Right cardiac atrium (tissue), 5 donors: Measurements from ENCODE around the gene SOX2. TPM values are rescaled to one million over a fixed set of nuclear protein-coding genes. Genes with fewer than 3 reads are reported as not detected.
A peak's percentile ranks its signal among the peaks of the same experiment; 100 is the strongest.

Source experiments
- ATAC-seq, 2 donors: fragments of 200-7000 bp; cut with Tn5 transposase; one replicate each; pipeline versions ENCODE4 v1.8.0 to v1.9.1; 2020; ENCODE audit warnings: moderate library complexity in 2 of 2, mild to moderate bottlenecking in 1 of 2
- DNase-seq, 3 donors: peaks; one replicate each; pipeline ENCODE4 v3.0.0-alpha.2; 2020
- H3K27ac ChIP-seq: one replicate; pipeline ENCODE4 v1.5.1; 2013; ENCODE audit warnings: mild to moderate bottlenecking, low read length, control low read depth, moderate library complexity
- H3K27me3 ChIP-seq: one replicate; pipeline ENCODE4 v1.6.1; 2013; ENCODE audit not compliant: control insufficient read depth, insufficient read depth
- H3K4me1 ChIP-seq: one replicate; pipeline ENCODE4 v1.6.1; 2013; ENCODE audit warnings: low read length; ENCODE audit not compliant: control insufficient read depth, insufficient read depth
- H3K4me3 ChIP-seq: one replicate; pipeline ENCODE4 v1.5.1; 2013; ENCODE audit warnings: low read length, control low read depth
- H3K9me3 ChIP-seq: one replicate; pipeline ENCODE4 v1.6.1; 2013; ENCODE audit warnings: low read length; ENCODE audit not compliant: control insufficient read depth
- WGBS: extraction: QIAGEN DNeasy Blood & Tissue Kit; methylation state at CpG from one replicate; pipeline ENCODE4 v1.1.7; 2013; 5-methylcytosine and 5-hydroxymethylcytosine counted together
- intact Hi-C, 4 donors: fragments of 100-400 bp; cut with DNase I; formaldehyde crosslinking; loops; one replicate each; pipeline versions ENCODE4 v1.11.0 to v1.14.0; 2022 to 2023
- polyA plus RNA-seq: library from polyadenylated mRNA; stranded (reverse); fragments of 200-250 nt; gene quantifications from one replicate; pipeline ENCODE4 v1.2.3, GENCODE V29; 2013
- total RNA-seq, 4 donors: library from RNA; stranded (reverse); fragmentation: NEBNext Ultra II Directional; extraction: Animal tissue kit (Norgen Biotek cat#: 25700); gene quantifications; one replicate each; pipeline ENCODE4 v1.2.1, GENCODE V29; 2021
- donor health status: healthy with polysubstance abuse.
- donor health status: DM: no; HTN: yes; CAD: no.
- donor health status: DM: no; HTN: no; CAD: no.
- donor health status: DM: no; HTN: yes; CAD: no; lungs with severe emphysema.
- donor health status: DM: yes; HTN: yes; CAD: no.

The SOX2 gene
- total and polyA plus RNA-seq, 5 donors = 0.17 to 1.0 (median 0.28) TPM; not detected in 1

GRCh38 chr3:181705086-181705480 is 6.6 kb upstream of the SOX2 start:
- DNase-seq (no peak), ATAC-seq (no peak)
- Histone ChIP-seq H3K27ac (no peak overlapping the region), H3K4me1 (no peaks in the 10 kb centered on the region), H3K27me3 (peaks cover 8% of the 10 kb centered on the region), H3K4me3 (no peak overlapping the region), H3K9me3 (no peaks in the 10 kb centered on the region)
- WGBS = 13% methylated on average over 8 of the region's 8 CpGs
- intact Hi-C loops = loop anchor here in 3 of 4 donors (5.0 to 10.0 kb wide), 4 partner anchors 380 to 980 kb away; no protein-coding TSS in a partner anchor

DNA sequence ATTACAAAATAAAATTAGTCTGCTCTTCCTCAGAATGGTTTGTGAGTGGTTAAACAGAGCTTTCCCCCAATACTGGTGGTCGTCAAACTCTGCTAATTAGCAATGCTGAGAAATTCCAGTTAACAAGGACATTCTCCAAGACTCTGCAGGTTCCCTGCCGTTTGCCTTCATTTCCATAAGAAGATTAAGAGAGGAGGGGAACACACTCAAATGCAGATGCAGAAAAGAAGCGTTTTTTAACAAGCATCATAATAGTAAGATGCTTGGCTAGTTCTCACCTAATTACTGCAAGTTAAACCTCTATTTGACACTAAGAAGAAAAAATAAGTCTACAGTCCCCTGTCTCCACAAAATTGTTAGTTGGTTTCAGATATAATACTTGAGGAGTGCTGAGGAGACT is 3.7 kb upstream of the SOX2 start:
- Histone ChIP-seq H3K27ac (no peak overlapping the region), H3K4me3 (no peak overlapping the region), H3K9me3 (no peaks in the 10 kb centered on the region), H3K27me3 (no peaks in the 10 kb centered on the region), H3K4me1 (no peaks in the 10 kb centered on the region)
- ATAC-seq (no peak), DNase-seq (no peak)
- intact Hi-C loops = loop anchor here in 3 of 4 donors (5.0 to 10.0 kb wide), 4 partner anchors 383 to 977 kb away; no protein-coding TSS in a partner anchor
- 7% methylated on average over 3 of the region's 3 CpGs for WGBS

GRCh38 chr3:181709537-181710279 is 2.0 kb upstream of the SOX2 start:
- intact Hi-C loops = loop anchor here (5.0 to 10.0 kb wide), 5 partner anchors 385 to 975 kb away; no protein-coding TSS in a partner anchor
- no peak overlapping the region for H3K27ac ChIP-seq
- WGBS = 7% methylated on average over 16 of the region's 16 CpGs
- H3K4me1 ChIP-seq = no peaks in the 10 kb centered on the region
- DNase-seq (peak; percentile 68 to 89 (median 78)), ATAC-seq (no peak)
- H3K9me3 ChIP-seq = no peaks in the 10 kb centered on the region
- H3K4me3 ChIP-seq = peak overlapping the region; percentile 23
- H3K27me3 ChIP-seq = peaks cover 2% of the 10 kb centered on the region

DNA sequence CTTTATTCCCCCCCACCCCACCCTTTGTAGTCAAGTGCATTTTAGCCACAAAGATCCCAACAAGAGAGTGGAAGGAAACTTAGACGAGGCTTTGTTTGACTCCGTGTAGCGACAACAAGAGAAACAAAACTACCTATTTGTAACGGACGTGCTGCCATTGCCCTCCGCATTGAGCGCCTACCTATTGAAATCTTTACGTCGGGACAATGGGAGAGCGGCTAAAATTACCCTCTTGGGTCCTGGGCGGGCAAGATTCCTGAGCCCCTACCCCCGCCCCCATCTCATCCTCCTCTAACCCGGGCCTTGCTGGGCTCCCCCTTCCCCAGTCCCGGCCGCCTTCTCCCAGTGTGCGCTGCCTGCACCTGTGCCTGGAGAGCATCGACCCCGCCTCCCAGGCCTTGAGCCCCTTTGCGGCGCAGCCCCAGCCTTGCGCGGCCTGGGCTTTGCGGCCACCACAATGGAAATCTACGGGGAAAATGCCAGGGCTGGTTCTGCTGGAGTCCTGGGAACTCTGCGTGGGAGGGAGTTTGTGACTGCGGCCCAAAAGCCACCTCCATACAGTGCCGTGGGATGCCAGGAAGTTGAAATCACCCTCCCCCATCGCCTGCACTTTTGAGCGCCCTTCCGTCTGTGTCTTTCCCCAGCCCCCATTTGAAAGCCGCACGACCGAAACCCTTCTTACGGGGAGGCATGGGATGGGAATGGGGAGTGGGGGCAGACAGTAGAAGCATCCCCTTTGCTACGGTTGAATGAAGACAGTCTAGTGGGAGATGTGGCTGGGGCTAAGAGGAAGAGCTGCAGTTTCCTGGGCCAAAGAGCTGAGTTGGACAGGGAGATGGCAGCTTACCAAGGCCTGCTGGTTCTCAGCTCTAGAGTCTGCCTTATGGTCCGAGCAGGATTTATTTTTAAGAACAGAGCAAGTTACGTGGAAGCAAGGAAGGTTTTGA is 1.1 kb upstream of the SOX2 start:
- WGBS = 8% methylated on average over 37 of the region's 37 CpGs
- DNase-seq (peak in 1 of 3 donors; percentile 41), ATAC-seq (peak in 1 of 2 donors; percentile 11)
- H3K4me1 ChIP-seq = no peaks in the 10 kb centered on the region
- H3K4me3 ChIP-seq = peak overlapping the region; percentile 52
- H3K27me3 ChIP-seq = peaks cover 6% of the 10 kb centered on the region
- no peak overlapping the region for H3K27ac ChIP-seq
- intact Hi-C loops = loop anchor here in 1 of 4 donors (10.0 kb wide), 1 partner anchor 534 kb away; no protein-coding TSS in a partner anchor
- H3K9me3 ChIP-seq = no peaks in the 10 kb centered on the region

DNA sequence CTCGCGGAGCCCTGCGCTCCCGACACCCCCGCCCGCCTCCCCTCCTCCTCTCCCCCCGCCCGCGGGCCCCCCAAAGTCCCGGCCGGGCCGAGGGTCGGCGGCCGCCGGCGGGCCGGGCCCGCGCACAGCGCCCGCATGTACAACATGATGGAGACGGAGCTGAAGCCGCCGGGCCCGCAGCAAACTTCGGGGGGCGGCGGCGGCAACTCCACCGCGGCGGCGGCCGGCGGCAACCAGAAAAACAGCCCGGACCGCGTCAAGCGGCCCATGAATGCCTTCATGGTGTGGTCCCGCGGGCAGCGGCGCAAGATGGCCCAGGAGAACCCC is 464 bp downstream of the SOX2 start:
- intact Hi-C loops = loop anchor here in 1 of 4 donors (10.0 kb wide), 1 partner anchor 533 kb away; no protein-coding TSS in a partner anchor
- WGBS = under 1% methylated on average over 44 of the region's 44 CpGs
- DNase-seq = no peak
- no peak overlapping the region for H3K27ac ChIP-seq
- H3K27me3 ChIP-seq = peaks cover 6% of the 10 kb centered on the region
- peak overlapping the region; percentile 52 for H3K4me3 ChIP-seq
- H3K9me3 ChIP-seq = no peaks in the 10 kb centered on the region
- no peaks in the 10 kb centered on the region for H3K4me1 ChIP-seq
- peak; percentile 36 to 78 for ATAC-seq

- Histone ChIP-seq H3K27me3 (peaks cover 6% of the 10 kb centered on the region), H3K4me3 (peak overlapping the region; percentile 52), H3K4me1 (no peaks in the 10 kb centered on the region), H3K27ac (no peak overlapping the region), H3K9me3 (no peaks in the 10 kb centered on the region)
- intact Hi-C loops = loop anchor here in 1 of 4 donors (10.0 kb wide), 1 partner anchor 532 kb away; no protein-coding TSS in a partner anchor
- WGBS = 4% methylated on average over 65 of the region's 65 CpGs
- DNase-seq (no peak), ATAC-seq (peak; percentile 67 to 87)
These were observed 991 bp downstream of the SOX2 start for GRCh38 chr3:181712553-181713279.

DNA sequence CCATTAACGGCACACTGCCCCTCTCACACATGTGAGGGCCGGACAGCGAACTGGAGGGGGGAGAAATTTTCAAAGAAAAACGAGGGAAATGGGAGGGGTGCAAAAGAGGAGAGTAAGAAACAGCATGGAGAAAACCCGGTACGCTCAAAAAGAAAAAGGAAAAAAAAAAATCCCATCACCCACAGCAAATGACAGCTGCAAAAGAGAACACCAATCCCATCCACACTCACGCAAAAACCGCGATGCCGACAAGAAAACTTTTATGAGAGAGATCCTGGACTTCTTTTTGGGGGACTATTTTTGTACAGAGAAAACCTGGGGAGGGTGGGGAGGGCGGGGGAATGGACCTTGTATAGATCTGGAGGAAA is 1.5 kb downstream of the SOX2 start:
- H3K4me3 ChIP-seq = no peak overlapping the region
- no peak overlapping the region for H3K27ac ChIP-seq
- no peak for ATAC-seq
- H3K9me3 ChIP-seq = no peaks in the 10 kb centered on the region
- peaks cover 6% of the 10 kb centered on the region for H3K27me3 ChIP-seq
- intact Hi-C loops = loop anchor here in 1 of 4 donors (10.0 kb wide), 1 partner anchor 532 kb away; no protein-coding TSS in a partner anchor
- DNase-seq = no peak
- no peaks in the 10 kb centered on the region for H3K4me1 ChIP-seq
- 7% methylated on average over 11 of the region's 11 CpGs for WGBS

DNA sequence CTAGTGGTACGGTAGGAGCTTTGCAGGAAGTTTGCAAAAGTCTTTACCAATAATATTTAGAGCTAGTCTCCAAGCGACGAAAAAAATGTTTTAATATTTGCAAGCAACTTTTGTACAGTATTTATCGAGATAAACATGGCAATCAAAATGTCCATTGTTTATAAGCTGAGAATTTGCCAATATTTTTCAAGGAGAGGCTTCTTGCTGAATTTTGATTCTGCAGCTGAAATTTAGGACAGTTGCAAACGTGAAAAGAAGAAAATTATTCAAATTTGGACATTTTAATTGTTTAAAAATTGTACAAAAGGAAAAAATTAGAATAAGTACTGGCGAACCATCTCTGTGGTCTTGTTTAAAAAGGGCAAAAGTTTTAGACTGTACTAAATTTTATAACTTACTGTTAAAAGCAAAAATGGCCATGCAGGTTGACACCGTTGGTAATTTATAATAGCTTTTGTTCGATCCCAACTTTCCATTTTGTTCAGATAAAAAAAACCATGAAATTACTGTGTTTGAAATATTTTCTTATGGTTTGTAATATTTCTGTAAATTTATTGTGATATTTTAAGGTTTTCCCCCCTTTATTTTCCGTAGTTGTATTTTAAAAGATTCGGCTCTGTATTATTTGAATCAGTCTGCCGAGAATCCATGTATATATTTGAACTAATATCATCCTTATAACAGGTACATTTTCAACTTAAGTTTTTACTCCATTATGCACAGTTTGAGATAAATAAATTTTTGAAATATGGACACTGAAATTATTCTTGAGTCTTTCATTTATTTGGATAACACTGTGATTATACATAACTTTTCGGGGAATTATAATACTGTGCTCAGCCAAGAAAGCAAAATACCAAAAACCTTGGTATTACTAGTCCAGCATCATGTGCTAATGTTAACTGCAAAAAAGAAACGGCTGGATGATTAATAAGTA is 2.2 kb downstream of the SOX2 start:
- ATAC-seq = no peak
- no peaks in the 10 kb centered on the region for H3K9me3 ChIP-seq
- peak overlapping the region; percentile 12 for H3K4me3 ChIP-seq
- no peak for DNase-seq
- H3K27me3 ChIP-seq = peaks cover 9% of the 10 kb centered on the region
- no peaks in the 10 kb centered on the region for H3K4me1 ChIP-seq
- H3K27ac ChIP-seq = no peak overlapping the region
- intact Hi-C loops = loop anchor here in 1 of 4 donors (10.0 kb wide), 1 partner anchor 531 kb away; no protein-coding TSS in a partner anchor
- WGBS = 16% methylated on average over 13 of the region's 13 CpGs

GRCh38 chr3:181715571-181716340 is 4.0 kb downstream of the SOX2 start:
- Histone ChIP-seq H3K27me3 (peaks cover 9% of the 10 kb centered on the region), H3K4me1 (no peaks in the 10 kb centered on the region), H3K27ac (no peak overlapping the region), H3K9me3 (no peaks in the 10 kb centered on the region), H3K4me3 (no peak overlapping the region)
- ATAC-seq (no peak), DNase-seq (no peak)
- intact Hi-C loops = loop anchor here in 1 of 4 donors (10.0 kb wide), 1 partner anchor 529 kb away; no protein-coding TSS in a partner anchor
- WGBS = 9% methylated on average over 15 of the region's 15 CpGs
